Activated CD8-positive, alpha-beta memory T cell treated with anti-CD3 and anti-CD28 coated beads, Interleukin-2, amount 50 U/mL, for 48 hours (primary cell): ENCODE measurements around the gene ZNF778.

Source experiments
- DNase-seq: peaks from one replicate; pipeline ENCODE4 v3.0.0-alpha.2; 2020

Gene ZNF778

DNA sequence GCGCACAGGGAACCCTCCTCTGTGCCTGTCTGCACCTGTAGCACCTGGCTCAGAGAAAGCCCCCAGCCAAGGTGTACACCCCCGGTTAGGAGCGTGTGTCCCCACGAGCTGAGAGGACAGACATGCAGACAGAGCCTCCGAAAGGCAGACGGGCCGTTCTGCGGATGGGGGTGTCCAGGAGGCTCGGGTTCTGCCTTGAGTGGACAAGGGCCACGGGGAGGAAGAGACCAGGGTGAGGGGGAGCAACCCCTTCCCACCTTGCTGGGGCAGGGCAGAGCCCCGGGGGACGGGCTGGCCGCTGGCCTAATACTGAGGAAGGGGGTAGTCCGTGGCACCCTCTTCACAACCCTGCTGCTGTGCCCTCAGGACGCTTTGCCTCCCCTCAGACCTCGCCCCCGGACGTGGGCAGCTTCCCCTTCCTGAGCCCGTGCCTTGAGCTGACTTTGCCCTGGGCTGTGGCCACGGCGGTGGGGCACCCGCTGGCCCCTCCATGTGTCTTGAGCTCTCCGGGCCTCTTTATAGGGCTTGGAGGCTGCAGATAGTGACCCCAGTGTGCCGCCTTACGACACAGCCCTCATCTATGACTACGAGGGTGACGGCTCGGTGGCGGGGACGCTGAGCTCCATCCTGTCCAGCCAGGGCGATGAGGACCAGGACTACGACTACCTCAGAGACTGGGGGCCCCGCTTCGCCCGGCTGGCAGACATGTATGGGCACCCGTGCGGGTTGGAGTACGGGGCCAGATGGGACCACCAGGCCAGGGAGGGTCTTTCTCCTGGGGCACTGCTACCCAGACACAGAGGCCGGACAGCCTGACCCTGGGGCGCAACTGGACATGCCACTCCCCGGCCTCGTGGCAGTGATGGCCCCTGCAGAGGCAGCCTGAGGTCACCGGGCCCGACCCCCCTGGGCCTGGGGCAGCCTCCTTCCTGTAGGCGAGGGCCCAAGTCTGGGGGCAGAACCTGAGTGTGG lies 22.9 kb upstream of the ZNF778 start:
- DNase-seq, result no peak

DNA sequence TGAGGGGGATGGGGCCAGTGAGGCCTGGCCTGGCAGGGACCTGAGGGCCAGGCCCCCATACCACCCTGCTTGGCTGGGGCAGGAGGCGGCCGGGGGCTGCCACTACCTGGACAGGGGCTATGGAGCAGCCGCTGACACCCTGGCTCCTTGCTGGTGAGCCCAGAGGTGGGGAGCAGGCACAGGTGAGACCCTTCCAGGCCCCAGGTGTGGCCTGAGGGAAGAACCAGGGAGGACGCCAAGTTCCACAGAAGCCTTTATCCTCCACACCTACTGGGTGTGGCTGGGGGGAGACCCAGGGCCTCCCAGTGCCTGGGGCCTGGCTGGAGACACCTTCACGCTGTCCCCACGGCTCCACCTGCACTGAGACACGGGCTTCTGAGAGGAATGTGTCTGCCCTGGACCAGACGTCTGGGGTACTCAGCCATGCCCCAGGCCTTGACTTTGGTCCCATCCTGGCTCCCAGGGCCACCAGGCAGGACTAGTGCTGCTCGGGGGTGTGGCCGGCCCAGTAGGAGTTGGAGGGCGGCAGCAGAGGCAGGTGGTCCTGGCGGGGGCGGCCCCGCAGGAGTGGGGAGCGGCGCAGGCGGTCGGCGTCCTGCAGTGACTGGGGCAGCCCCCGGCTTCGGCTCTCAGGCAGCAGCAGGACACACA lies 21.9 kb upstream of the ZNF778 start:
- peak; percentile 53 for DNase-seq

- DNase-seq, result no peak
These were observed 20.4 kb upstream of the ZNF778 start for GRCh38 chr16:89197033-89197632.

DNA sequence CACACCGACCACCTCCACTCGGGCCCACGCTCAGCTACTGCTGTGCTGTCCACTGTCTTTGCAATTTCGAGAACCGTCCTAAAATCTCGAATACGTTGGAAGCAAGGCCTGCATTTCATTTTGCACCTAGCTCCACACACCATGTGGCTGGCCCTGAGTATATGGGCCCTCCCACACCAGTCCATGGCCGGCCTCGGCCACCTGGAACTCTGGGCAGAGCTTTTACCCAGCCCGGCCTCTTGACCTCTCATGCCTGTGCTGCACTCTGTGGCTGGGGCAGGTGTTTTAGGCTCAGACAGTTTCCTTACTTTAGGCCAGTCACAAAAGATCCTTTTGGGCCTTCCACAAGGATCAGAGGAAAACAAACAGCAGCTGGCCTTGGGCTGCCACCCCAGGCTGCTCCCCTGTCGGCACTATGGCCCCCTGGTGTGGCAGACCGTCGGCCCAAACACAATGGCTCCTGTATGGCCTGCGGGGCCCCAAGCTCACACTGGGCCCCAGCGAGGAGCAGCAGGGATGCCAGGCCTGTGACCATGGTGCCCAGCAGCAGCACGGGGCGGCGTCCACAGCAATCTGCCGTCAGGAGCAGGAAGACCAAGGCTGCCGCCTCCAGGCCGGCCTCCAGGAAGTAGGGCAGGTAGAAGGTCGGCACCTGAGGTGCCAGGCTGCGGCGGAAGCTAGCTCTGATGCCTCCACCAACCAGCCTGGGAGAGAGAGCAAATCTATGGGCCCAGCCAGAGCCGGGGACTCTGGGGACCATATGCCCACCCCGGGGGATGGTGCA lies 19.7 kb upstream of the ZNF778 start:
- DNase-seq, result no peak

- no peak for DNase-seq
These were observed 18.9 kb upstream of the ZNF778 start for GRCh38 chr16:89198417-89199240.

DNA sequence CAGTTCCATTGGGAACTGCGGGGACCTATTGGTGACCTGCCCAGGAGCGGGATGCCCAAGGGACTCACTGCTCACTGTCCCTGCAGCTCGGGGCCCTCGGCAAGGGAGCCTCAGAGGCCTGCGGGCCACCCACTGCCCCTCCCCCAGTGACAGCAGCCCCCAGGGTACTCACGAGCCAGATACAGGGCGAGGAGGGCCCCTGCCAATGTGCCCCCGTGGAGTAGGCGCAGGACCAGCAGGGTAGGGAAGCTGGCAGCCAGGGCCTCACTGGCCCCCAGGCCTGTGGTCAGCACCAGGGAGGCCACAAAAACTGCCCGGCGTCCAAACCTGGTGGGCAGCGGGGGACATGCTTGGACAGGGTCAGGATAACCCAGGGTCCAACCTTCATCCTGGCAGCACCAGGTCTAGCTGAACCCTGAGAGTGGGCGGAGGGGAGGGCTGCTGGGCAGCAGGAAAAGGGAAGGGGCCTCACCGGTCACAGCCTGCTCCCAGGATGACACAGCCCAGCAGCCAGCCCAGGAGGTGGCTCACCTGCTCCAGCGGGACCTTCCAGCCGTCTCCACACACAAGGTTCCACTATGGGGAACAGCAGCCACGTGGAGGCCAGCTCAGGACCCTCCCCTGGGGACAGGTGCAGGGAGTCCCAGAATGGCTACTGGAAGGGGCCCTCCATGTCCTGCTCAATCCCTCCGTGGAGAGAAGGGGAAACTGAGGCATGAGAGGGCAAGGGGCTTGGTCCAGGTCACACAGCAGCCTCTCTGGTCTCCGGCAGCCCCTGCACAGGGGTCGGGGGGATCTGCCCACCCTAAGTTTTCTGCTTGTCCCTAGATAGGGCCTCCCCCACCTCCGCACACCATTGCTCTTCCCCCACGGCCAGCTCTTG lies 18.0 kb upstream of the ZNF778 start:
- no peak for DNase-seq

- peak; percentile 55 for DNase-seq
These were observed 17.2 kb upstream of the ZNF778 start, which contains the start of gene SLC22A31 for GRCh38 chr16:89200124-89200849. SLC22A31 (minus strand) TSS chr16:89200537; CDS start chr16:89200501, 36 bp downstream.

- DNase-seq, result no peak
These were observed 16.6 kb upstream of the ZNF778 start for GRCh38 chr16:89200850-89201411.

DNA sequence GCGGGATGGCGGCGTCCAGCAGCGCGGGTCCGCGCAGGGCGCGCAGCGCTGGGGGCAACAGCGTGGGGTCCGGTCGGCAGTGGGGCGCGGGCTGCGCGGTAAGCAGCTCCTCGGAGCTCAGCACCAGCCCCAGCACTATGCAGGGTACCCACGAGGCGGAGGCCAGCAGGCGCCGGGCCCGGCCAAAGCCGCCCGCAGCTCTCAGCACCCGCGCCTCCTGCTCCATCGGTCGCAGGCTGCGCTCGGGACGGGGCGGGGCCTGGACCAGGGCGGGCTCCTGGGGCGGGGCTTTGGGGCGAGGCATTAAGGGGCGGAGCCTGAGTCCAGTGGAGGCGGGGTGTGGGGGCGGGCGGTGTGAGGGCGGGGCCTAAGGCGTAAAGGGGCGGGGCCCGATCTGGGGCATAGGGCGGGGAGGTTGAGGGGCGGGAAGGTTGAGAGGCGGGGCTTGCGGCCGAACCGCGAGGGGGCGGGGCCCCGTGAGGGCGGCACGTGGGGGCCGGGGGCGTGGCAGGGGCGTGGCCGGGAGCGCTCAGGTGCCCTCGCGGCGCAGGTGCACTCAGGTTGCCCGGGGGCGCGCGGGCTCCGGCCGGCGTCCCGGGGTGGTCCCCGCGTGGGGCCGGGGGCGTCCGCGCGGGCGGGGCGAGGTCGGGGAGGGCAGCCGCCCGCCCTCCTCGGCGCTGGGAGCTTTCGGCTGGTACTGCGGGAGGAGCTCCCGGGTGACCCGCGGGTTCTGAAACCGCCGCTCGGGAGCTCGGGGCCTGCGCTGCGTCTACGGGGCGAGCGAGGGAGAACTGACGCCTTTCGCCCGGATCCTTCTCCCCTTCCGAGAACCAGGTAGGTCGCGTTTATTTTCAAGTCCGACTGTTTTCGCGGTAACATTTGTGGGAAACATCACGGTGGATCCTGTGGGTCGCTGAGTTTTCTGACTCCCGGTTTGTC lies 15.8 kb upstream of the ZNF778 start:
- peak; percentile 90 for DNase-seq

GRCh38 chr16:89202422-89203215 lies 14.9 kb upstream of the ZNF778 start:
- no peak for DNase-seq

DNA sequence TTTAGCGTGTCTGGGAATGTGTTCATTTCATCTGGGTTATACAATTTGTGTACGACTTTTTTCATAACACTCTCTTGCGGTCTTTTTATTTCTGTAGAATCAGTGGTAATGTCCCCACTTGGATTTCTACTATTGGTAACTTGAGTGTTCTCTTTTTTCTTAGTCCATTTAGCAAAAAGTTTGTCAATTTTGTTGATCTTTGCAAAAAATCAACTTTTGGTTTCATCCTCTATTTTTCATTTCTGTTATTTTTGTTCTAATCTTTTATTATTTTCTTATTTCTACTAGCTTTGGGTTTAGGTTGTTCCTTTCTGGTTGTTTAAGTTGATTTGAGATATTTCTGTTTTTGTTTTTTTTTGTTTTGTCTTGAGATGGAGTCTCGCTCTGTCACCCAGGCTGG lies 9.5 kb upstream of the ZNF778 start:
- DNase-seq, result no peak

GRCh38 chr16:89209522-89210044 lies 7.9 kb upstream of the ZNF778 start:
- DNase-seq, result no peak

DNA sequence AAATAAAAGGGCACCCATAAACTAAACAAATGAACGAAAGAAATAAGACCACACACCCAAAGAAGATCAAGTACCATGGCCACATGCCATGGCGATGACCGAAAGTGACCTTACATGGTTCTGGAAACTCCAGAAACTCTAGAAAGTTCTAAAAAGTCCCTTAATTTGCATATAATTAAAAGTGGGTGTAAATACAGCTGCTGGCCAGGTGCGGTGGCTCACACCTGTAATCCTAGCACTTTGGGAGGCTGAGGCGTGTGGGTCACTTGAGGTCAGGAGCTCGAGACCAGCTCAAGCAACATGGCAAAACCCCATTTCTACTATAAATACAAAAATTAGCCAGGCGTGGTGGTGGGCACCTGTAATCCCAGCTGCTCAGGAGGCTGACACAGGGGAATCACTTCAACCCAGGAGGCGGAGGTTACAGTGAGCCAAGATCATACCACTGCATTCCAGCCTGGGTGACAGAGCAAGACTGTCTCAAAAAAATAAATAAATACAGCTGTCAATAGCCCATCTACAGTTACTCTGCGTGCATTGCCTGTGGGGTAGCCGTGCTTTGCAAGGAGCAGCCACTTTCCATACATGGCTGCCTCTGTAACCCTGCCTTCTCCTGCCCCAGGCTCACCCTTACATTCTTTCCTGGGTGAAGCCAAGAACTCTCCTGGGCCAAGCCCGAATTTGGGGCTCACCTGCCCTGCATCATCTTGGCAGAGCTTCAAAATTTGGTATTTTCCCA lies 7.2 kb upstream of the ZNF778 start:
- no peak for DNase-seq

- no peak for DNase-seq
These were observed 6.5 kb upstream of the ZNF778 start for GRCh38 chr16:89210904-89211515.

GRCh38 chr16:89216315-89217137 lies 977 bp upstream of the ZNF778 start:
- DNase-seq, result peak; percentile 85

DNA sequence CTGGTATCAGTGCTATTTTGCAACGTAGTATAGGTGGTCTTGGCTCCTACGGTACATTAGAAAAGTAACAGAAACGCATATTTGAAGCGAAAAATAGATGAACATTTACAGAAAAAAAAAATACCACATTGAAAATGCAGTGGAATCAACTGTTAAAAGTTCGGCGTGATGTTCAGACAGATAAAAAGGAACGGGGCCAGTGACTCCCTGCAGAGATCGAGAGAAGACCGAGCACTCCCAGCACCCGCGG lies 440 bp upstream of the ZNF778 start:
- DNase-seq, result no peak
